MM.1S (cell line): ENCODE results near the gene POMGNT2.
"Not testable (repeated sequence)": the region's sequence is repeated elsewhere in the genome, so short reads cannot be mapped to it uniquely, and the experiment has no call there.

ENCODE experiments used
- DNase-seq: peaks from one replicate; pipeline ENCODE4 v3.0.0-alpha.2; 2015
- H2AFZ ChIP-seq: fragments of 300-600 bp; sonication (generic); 2 replicates; pipeline ENCODE4 v1.6.0; 2016; ENCODE audit warnings: antibody characterized with exemption, low read length
- H3F3A ChIP-seq: fragments of 300-600 bp; sonication (generic); 2 replicates; pipeline ENCODE4 v1.6.1; 2016; ENCODE audit warnings: mild to moderate bottlenecking, antibody characterized with exemption, low read length, moderate library complexity, mixed read lengths; ENCODE audit not compliant: insufficient read depth
- H3K27ac ChIP-seq: fragments of 300-600 bp; sonication (generic); 2 replicates; pipeline ENCODE4 v1.5.1; 2016; ENCODE audit warnings: mild to moderate bottlenecking, low read length
- H3K27me3 ChIP-seq: fragments of 300-600 bp; sonication (generic); replicated peaks from 2 replicates; pipeline ENCODE4 v1.6.0; 2016; ENCODE audit warnings: low read length; ENCODE audit not compliant: insufficient read depth
- H3K36me3 ChIP-seq: fragments of 300-600 bp; sonication (generic); replicated peaks from 2 replicates; pipeline ENCODE4 v1.6.1; 2016; ENCODE audit warnings: mild to moderate bottlenecking, low read length, mixed read lengths; ENCODE audit not compliant: insufficient read depth
- H3K4me1 ChIP-seq: fragments of 300-600 bp; sonication (generic); 2 replicates; pipeline ENCODE4 v1.6.1; 2016; ENCODE audit warnings: low read length, mixed read lengths
- H3K4me2 ChIP-seq: fragments of 300-600 bp; sonication (generic); 2 replicates; pipeline ENCODE4 v1.6.0; 2016; ENCODE audit warnings: low read depth, low read length
- H3K4me3 ChIP-seq: fragments of 300-600 bp; sonication (generic); 2 replicates; pipeline ENCODE4 v1.5.1; 2016; ENCODE audit warnings: low read length, mixed read lengths
- H3K79me2 ChIP-seq: fragments of 300-600 bp; sonication (generic); 2 replicates; pipeline ENCODE4 v1.6.1; 2016; ENCODE audit warnings: mixed run types, low read length, mixed read lengths
- H3K9ac ChIP-seq: fragments of 300-600 bp; sonication (generic); 2 replicates; pipeline ENCODE4 v1.6.1; 2016; ENCODE audit warnings: low read length, mixed read lengths
- H3K9me2 ChIP-seq: fragments of 300-600 bp; sonication (generic); replicated peaks from 2 replicates; pipeline ENCODE4 v1.6.1; 2016; ENCODE audit warnings: mild to moderate bottlenecking, low read length, mixed read lengths; ENCODE audit not compliant: insufficient read depth
- H3K9me3 ChIP-seq: fragments of 300-600 bp; sonication (generic); replicated peaks from 2 replicates; pipeline ENCODE4 v1.6.1; 2016; ENCODE audit warnings: mild to moderate bottlenecking, low read length, mixed read lengths; ENCODE audit not compliant: insufficient read depth
- H4K20me1 ChIP-seq: fragments of 300-600 bp; sonication (generic); 2 replicates; pipeline ENCODE4 v1.6.1; 2016; ENCODE audit warnings: mild to moderate bottlenecking, low read length, moderate library complexity, mixed read lengths; ENCODE audit not compliant: insufficient read depth
- EZH2 ChIP-seq: fragments of 300-600 bp; sonication (generic); optimal IDR thresholded peaks from 2 replicates; pipeline ENCODE3; 2017; ENCODE audit warnings: low read depth, mild to moderate bottlenecking, antibody characterized with exemption, low read length, mixed read lengths
- EZH2phosphoT487 ChIP-seq: fragments of 300-600 bp; sonication (generic); IDR thresholded peaks from 2 replicates; pipeline ENCODE4 v1.6.1; 2018; ENCODE audit warnings: antibody characterized with exemption, low read length
- TF ChIP-seq, protein P1 (sequence below): fragments of 300-600 bp; sonication (generic); IDR thresholded peaks from 2 replicates; pipeline ENCODE4 v1.5.1; 2016; ENCODE audit warnings: antibody characterized with exemption, low read length, mixed read lengths

The POMGNT2 gene

GRCh38 chr3:43053291-43053690, 52.6 kb downstream of the POMGNT2 start:
- no peak overlapping the region for H3K9ac ChIP-seq
- H4K20me1 ChIP-seq = no peaks in the 10 kb centered on the region
- H3K4me3 ChIP-seq = no peak overlapping the region
- no peaks in the 10 kb centered on the region for H3K27me3 ChIP-seq
- H2AFZ ChIP-seq = no peak overlapping the region
- no peaks in the 10 kb centered on the region for H3K9me2 ChIP-seq
- H3K4me1 ChIP-seq = no peaks in the 10 kb centered on the region
- no peak overlapping the region for H3K4me2 ChIP-seq
- H3K9me3 ChIP-seq = no peaks in the 10 kb centered on the region
- no peaks in the 10 kb centered on the region for H3K79me2 ChIP-seq
- TF ChIP-seq, protein P1, sequence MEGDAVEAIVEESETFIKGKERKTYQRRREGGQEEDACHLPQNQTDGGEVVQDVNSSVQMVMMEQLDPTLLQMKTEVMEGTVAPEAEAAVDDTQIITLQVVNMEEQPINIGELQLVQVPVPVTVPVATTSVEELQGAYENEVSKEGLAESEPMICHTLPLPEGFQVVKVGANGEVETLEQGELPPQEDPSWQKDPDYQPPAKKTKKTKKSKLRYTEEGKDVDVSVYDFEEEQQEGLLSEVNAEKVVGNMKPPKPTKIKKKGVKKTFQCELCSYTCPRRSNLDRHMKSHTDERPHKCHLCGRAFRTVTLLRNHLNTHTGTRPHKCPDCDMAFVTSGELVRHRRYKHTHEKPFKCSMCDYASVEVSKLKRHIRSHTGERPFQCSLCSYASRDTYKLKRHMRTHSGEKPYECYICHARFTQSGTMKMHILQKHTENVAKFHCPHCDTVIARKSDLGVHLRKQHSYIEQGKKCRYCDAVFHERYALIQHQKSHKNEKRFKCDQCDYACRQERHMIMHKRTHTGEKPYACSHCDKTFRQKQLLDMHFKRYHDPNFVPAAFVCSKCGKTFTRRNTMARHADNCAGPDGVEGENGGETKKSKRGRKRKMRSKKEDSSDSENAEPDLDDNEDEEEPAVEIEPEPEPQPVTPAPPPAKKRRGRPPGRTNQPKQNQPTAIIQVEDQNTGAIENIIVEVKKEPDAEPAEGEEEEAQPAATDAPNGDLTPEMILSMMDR = no peak
- TF ChIP-seq EZH2phosphoT487 (no peak), EZH2 (no peak)
- no peak for DNase-seq
- no peaks in the 10 kb centered on the region for H3K36me3 ChIP-seq
- H3F3A ChIP-seq = no peaks in the 10 kb centered on the region
- no peak overlapping the region for H3K27ac ChIP-seq

GRCh38 chr3:43048470-43048869, 57.4 kb downstream of the POMGNT2 start:
- no peak overlapping the region for H3K27ac ChIP-seq
- no peaks in the 10 kb centered on the region for H3K4me1 ChIP-seq
- TF ChIP-seq EZH2 (no peak), EZH2phosphoT487 (no peak)
- TF ChIP-seq, protein P1 = no peak
- no peak overlapping the region for H3K4me2 ChIP-seq
- no peaks in the 10 kb centered on the region for H3F3A ChIP-seq
- H4K20me1 ChIP-seq = no peaks in the 10 kb centered on the region
- no peak for DNase-seq
- no peaks in the 10 kb centered on the region for H3K79me2 ChIP-seq
- H3K9ac ChIP-seq = no peak overlapping the region
- H3K36me3 ChIP-seq = no peaks in the 10 kb centered on the region
- H3K9me2 ChIP-seq = no peaks in the 10 kb centered on the region
- no peak overlapping the region for H3K4me3 ChIP-seq
- H2AFZ ChIP-seq = no peak overlapping the region
- no peaks in the 10 kb centered on the region for H3K9me3 ChIP-seq
- no peaks in the 10 kb centered on the region for H3K27me3 ChIP-seq

GRCh38 chr3:43046583-43046982, 59.3 kb downstream of the POMGNT2 start:
- no peak overlapping the region for H3K4me3 ChIP-seq
- H3K36me3 ChIP-seq = no peaks in the 10 kb centered on the region
- no peaks in the 10 kb centered on the region for H3K79me2 ChIP-seq
- no peak overlapping the region for H2AFZ ChIP-seq
- no peaks in the 10 kb centered on the region for H4K20me1 ChIP-seq
- H3F3A ChIP-seq = no peaks in the 10 kb centered on the region
- no peaks in the 10 kb centered on the region for H3K9me2 ChIP-seq
- no peak for TF ChIP-seq EZH2phosphoT487
- TF ChIP-seq EZH2 = no peak
- TF ChIP-seq, protein P1 = no peak
- H3K4me1 ChIP-seq = no peaks in the 10 kb centered on the region
- no peak for DNase-seq
- H3K4me2 ChIP-seq = no peak overlapping the region
- no peaks in the 10 kb centered on the region for H3K9me3 ChIP-seq
- H3K27me3 ChIP-seq = no peaks in the 10 kb centered on the region
- H3K9ac ChIP-seq = no peak overlapping the region
- no peak overlapping the region for H3K27ac ChIP-seq

DNA sequence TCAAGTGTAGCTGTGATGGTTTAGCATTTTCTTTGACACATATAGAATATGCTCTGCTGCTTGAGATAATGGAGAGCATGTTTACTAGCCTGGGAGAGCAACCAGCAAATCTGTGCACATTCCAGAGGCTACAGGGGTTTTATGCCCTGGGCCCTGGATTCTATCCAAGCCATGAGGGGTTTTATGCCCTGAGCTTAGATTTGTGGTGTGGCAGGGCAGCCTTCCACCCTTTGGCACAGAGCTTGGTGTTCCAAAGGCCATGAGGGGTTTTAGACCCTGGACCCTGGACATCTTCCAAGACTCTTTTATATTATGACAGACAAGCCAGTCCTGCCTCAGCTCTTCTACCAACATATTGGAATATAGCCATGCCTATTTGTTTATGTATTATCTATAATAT, 60.8 kb downstream of the POMGNT2 start:
- H3F3A ChIP-seq, H3K4me1 ChIP-seq, H3K9me3 ChIP-seq, H3K4me3 ChIP-seq, H3K9me2 ChIP-seq, H2AFZ ChIP-seq, H3K27ac ChIP-seq, H3K36me3 ChIP-seq, H3K79me2 ChIP-seq, DNase-seq, H3K27me3 ChIP-seq, H3K9ac ChIP-seq, H3K4me2 ChIP-seq, H4K20me1 ChIP-seq: not testable (repeated sequence)
